Endodermal cell (in vitro differentiated cells): ENCODE data around the gene CPLANE2. TPM values are rescaled to one million over a fixed set of nuclear protein-coding genes. Genes with fewer than 3 reads are reported as not detected.

ENCODE experiments used
- DNase-seq: peaks from one replicate; pipeline ENCODE4 v3.0.0-alpha.2; 2017
- H3K27ac ChIP-seq: 2 replicates; pipeline ENCODE4 v1.5.1; 2013; ENCODE audit warnings: mild to moderate bottlenecking, low read depth, low read length, moderate library complexity
- H3K27me3 ChIP-seq: 2 replicates; pipeline ENCODE4 v1.6.1; 2013; ENCODE audit warnings: mild to moderate bottlenecking, low read length, moderate library complexity; ENCODE audit not compliant: insufficient read depth, control insufficient read depth, poor library complexity, severe bottlenecking
- H3K36me3 ChIP-seq: 2 replicates; pipeline ENCODE4 v1.7.0; 2013; ENCODE audit warnings: mild to moderate bottlenecking, low read length, moderate library complexity; ENCODE audit not compliant: control insufficient read depth, insufficient read depth
- H3K4me1 ChIP-seq: one replicate; pipeline ENCODE4 v1.7.0; 2013; ENCODE audit warnings: low read length; ENCODE audit not compliant: control insufficient read depth, insufficient read depth
- H3K4me3 ChIP-seq: 2 replicates; pipeline ENCODE4 v1.5.1; 2013; ENCODE audit warnings: mild to moderate bottlenecking, low read length, moderate library complexity
- H3K9ac ChIP-seq: 2 replicates; pipeline ENCODE4 v1.6.1; 2013; ENCODE audit warnings: mild to moderate bottlenecking, low read length, moderate library complexity; ENCODE audit not compliant: poor library complexity, severe bottlenecking; ENCODE audit errors: extremely low read depth
- H3K9me3 ChIP-seq: 2 replicates; pipeline ENCODE4 v1.6.1; 2013; ENCODE audit warnings: mild to moderate bottlenecking, low read length, moderate library complexity; ENCODE audit not compliant: control insufficient read depth
- H3K27ac Mint-ChIP-seq: 2 replicates; pipeline ENCODE4 v1.8.0; 2020; ENCODE audit warnings: mixed read lengths
- H3K27me3 Mint-ChIP-seq: 2 replicates; pipeline ENCODE4 v1.8.0; 2021; ENCODE audit warnings: mild to moderate bottlenecking, mixed read lengths; ENCODE audit not compliant: insufficient read depth
- H3K36me3 Mint-ChIP-seq: 2 replicates; pipeline ENCODE4 v1.8.0; 2020; ENCODE audit warnings: low read depth, mixed read lengths
- H3K4me1 Mint-ChIP-seq: 2 replicates; pipeline ENCODE4 v1.8.0; 2020; ENCODE audit warnings: mixed read lengths
- H3K4me3 Mint-ChIP-seq: 2 replicates; pipeline ENCODE4 v1.8.0; 2020; ENCODE audit warnings: mild to moderate bottlenecking, moderate library complexity, mixed read lengths
- H3K9me3 Mint-ChIP-seq: 2 replicates; pipeline ENCODE4 v1.8.0; 2020; ENCODE audit warnings: mild to moderate bottlenecking, mixed read lengths
- WGBS, 2 experiments: methylation state at CpG; one replicate each; pipeline versions ENCODE4 v1.1.5 to v1.1.7; 2013; ENCODE audit warnings: missing lambda C conversion rate in 2 of 2, mixed read lengths in 1 of 2; ENCODE audit not compliant: insufficient coverage in 1 of 2, insufficient read length in 1 of 2; 5-methylcytosine and 5-hydroxymethylcytosine counted together
- total RNA-seq, 2 donors: library from RNA; stranded (reverse); fragmentation: NEBNext Ultra II Directional in 1 of 2; extraction: Animal tissue kit (Norgen Biotek cat#: 25700) in 1 of 2; gene quantifications; 2 replicates in 1 of 2; 3 replicates in 1 of 2; pipeline ENCODE4 v1.2.1, GENCODE V29; 2021
- TF ChIP-seq, protein P1 (sequence below): fragments of 200-600 bp; sonication (generic); conservative IDR thresholded peaks from 2 replicates; pipeline ENCODE4 v1.5.0; 2021; ENCODE audit warnings: antibody characterized with exemption, mild to moderate bottlenecking

The CPLANE2 gene
- total RNA-seq, 2 donors from 2014 or later: 9.6 to 10.3 TPM

DNA sequence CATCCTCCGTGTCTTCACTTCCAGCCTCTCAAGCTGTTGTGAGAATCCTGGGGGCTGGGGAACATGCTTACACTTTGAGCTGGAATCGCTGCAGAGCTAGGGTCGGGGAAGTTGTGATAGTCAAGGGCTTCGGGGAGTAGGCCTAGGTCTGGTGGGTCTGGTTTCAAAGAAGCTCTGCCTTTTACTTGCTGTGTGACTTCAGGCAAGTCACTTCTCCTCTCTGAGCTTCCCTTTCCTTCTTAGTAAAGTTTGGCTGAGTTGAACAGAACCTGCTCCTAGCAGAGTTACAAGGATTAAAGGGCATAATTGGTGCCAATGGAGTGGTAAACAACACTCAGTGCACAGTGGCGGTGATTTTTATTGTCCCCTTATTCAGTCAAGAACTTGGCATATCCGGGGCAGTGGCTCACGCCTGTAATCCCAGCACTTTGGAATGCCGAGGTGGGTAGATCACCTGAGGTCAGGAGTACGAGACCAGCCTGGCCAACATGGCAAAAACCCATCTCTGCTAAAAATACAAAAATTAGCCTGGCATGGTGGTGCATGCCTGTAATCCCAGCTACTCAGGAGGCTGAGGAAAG, 50.2 kb downstream of the CPLANE2 start:
- Mint-ChIP-seq H3K9me3 (no peaks in the 10 kb centered on the region), H3K4me1 (peaks cover 5% of the 10 kb centered on the region), H3K27ac (peak overlapping the region; percentile 26), H3K36me3 (no peaks in the 10 kb centered on the region), H3K27me3 (peaks cover 3% of the 10 kb centered on the region), H3K4me3 (no peak overlapping the region)
- Histone ChIP-seq H3K9me3 (no peaks in the 10 kb centered on the region), H3K36me3 (no peaks in the 10 kb centered on the region), H3K9ac (no peak overlapping the region), H3K27ac (no peak overlapping the region), H3K4me1 (peaks cover under 1% of the 10 kb centered on the region), H3K27me3 (no peaks in the 10 kb centered on the region), H3K4me3 (no peak overlapping the region)
- TF ChIP-seq, protein P1, sequence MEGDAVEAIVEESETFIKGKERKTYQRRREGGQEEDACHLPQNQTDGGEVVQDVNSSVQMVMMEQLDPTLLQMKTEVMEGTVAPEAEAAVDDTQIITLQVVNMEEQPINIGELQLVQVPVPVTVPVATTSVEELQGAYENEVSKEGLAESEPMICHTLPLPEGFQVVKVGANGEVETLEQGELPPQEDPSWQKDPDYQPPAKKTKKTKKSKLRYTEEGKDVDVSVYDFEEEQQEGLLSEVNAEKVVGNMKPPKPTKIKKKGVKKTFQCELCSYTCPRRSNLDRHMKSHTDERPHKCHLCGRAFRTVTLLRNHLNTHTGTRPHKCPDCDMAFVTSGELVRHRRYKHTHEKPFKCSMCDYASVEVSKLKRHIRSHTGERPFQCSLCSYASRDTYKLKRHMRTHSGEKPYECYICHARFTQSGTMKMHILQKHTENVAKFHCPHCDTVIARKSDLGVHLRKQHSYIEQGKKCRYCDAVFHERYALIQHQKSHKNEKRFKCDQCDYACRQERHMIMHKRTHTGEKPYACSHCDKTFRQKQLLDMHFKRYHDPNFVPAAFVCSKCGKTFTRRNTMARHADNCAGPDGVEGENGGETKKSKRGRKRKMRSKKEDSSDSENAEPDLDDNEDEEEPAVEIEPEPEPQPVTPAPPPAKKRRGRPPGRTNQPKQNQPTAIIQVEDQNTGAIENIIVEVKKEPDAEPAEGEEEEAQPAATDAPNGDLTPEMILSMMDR: no peak
- no peak for DNase-seq
- 92 to 93% methylated on average over 6 to 9 of the region's 9 CpGs for WGBS, 2 experiments

DNA sequence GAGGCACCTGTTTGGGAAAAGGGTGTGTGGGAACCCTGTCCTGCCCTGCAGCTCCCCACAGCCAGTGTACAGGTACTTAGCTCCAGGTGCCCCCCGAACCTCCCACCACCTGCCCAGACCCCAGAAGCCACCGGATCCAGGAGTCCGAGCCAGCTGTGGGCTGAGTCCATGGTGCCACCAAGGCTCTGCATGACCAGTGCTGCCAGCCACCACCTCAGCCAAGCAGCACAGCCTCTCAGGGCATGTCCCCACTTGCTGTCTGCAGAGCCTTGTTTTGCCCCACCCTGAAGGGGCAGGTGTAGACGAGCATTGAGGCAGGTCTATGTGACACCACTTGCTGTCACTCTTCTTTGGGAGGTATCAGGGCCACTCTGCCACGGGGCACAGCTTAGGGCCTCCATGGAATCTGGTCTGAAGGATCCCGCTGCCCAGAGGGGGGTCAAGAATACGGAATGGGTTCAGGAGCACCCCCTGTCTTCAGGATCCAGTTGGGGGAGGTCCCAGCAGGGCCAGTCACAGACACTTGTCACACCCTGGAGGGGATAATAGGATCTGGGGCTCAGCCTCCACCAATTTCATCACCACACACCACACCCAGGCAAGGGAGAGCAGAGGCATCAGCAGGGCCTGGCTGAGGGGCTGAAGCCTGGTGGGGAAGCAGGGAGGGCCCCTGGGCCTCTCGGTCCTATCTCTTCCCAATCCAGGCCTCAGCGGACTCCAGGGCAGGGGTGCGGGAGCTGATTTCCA, 52.3 kb downstream of the CPLANE2 start:
- Mint-ChIP-seq H3K36me3 (no peaks in the 10 kb centered on the region), H3K9me3 (no peaks in the 10 kb centered on the region), H3K27me3 (peaks cover 3% of the 10 kb centered on the region), H3K4me3 (no peak overlapping the region), H3K27ac (peak overlapping the region; percentile 5), H3K4me1 (peaks cover 8% of the 10 kb centered on the region)
- no peak overlapping the region for H3K27ac ChIP-seq
- no peaks in the 10 kb centered on the region for H3K36me3 ChIP-seq
- TF ChIP-seq, protein P1: no peak
- 90 to 93% methylated on average over 7 to 10 of the region's 10 CpGs for WGBS, 2 experiments
- no peaks in the 10 kb centered on the region for H3K9me3 ChIP-seq
- no peaks in the 10 kb centered on the region for H3K27me3 ChIP-seq
- H3K4me1 ChIP-seq: peaks cover 3% of the 10 kb centered on the region
- DNase-seq: no peak
- H3K9ac ChIP-seq: no peak overlapping the region
- no peak overlapping the region for H3K4me3 ChIP-seq

DNA sequence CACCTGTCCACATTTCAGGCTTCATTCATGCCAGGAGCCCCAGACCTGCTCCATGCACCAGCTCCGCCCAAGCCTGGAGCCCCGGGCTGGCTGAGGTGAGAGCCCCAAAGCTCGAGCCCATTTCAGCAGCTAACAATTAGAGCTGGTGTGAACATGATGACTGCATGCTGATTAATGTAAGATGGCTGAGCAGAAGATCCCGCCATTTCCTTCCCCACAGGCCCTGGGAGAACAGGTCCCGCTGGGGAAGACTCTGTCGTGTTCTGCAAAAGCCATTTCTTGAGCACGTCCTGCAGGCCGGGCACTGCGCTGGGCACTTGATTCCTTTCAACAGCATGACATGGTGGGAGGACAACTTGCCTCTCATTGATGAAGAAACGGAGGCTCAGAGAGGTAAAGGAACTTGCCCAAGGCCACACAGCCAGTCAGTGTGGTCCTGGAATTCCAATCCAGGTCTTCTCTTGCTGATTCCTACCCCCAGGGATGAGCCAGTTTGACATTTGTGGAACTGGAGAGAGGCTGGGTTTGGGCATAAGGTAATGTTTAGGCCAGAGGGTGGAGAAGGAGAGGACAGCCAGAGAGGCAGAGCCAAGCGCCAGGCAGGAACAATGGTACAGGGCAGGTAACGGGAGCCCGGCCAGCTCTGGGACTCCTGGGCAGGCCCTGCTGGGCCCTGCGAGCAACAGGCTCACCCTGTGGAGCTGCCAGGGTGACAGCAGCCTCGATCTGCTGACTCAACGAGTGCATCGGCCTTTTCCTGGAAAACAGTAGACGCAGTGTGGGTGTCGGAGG, 53.0 kb downstream of the CPLANE2 start:
- Histone ChIP-seq H3K27ac (no peak overlapping the region), H3K36me3 (no peaks in the 10 kb centered on the region), H3K4me3 (no peak overlapping the region), H3K9me3 (no peaks in the 10 kb centered on the region), H3K27me3 (no peaks in the 10 kb centered on the region), H3K9ac (no peak overlapping the region), H3K4me1 (peaks cover 5% of the 10 kb centered on the region)
- 92 to 97% methylated on average over 16 to 19 of the region's 19 CpGs for WGBS, 2 experiments
- Mint-ChIP-seq H3K27me3 (peaks cover 3% of the 10 kb centered on the region), H3K36me3 (no peaks in the 10 kb centered on the region), H3K4me3 (no peak overlapping the region), H3K27ac (peak overlapping the region; percentile 26), H3K9me3 (no peaks in the 10 kb centered on the region), H3K4me1 (peaks cover 8% of the 10 kb centered on the region)
- TF ChIP-seq, protein P1: no peak
- no peak for DNase-seq
